Right renal pelvis (tissue), 4 donors: ENCODE measurements around the gene ATXN1. TPM values are rescaled to one million over a fixed set of nuclear protein-coding genes. Genes with fewer than 3 reads are reported as not detected.

Source experiments
- DNase-seq, 4 donors: peaks; one replicate each; pipeline ENCODE4 v3.0.0-alpha.2; 2013; ENCODE audit warnings: low read depth in 4 of 4, low spot score in 3 of 4, missing footprints in 1 of 4
- polyA plus RNA-seq, 4 donors: library from polyadenylated mRNA; unstranded; fragments of 120-200 nt; gene quantifications; one replicate each; pipeline ENCODE4 v1.2.1, GENCODE V29; 2013; ENCODE audit not compliant: insufficient read length in 4 of 4

Gene ATXN1
- polyA plus RNA-seq, 4 donors = 17.2 to 22.0 (median 20.8) TPM

GRCh38 chr6:16493112-16493511, 268.1 kb downstream of the ATXN1 start:
- no peak for DNase-seq

DNA sequence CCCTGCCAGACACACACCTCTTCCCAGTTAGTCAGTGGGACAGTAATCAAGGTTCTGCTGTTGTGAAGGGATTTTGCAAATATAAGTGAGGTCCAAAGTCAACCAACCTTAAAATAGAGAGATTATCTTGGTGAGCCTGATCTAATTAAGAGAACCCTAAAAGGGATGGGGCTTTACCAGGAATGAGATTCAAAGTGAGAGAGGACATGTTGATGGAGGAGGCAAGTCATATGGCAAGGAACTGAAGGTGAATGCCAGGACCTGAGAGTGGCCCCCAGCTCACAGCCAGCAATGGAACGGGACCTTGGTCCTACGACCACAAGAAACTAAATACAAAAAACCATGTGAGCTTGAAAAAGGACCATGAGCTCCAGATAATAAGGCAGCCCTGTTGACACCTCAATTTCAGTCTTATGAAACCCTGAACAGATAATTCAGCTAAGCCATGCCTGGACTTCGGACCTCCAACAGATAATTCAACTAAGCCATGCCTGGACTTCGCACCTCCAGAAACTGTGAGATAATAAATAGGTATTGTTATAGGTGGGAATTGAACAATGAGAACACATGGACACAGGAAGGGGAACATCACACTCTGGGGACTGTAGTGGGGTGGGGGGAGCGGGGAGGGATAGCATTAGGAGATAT, 269.5 kb downstream of the ATXN1 start:
- DNase-seq = no peak

GRCh38 chr6:16490616-16491015, 270.6 kb downstream of the ATXN1 start:
- no peak for DNase-seq

DNA sequence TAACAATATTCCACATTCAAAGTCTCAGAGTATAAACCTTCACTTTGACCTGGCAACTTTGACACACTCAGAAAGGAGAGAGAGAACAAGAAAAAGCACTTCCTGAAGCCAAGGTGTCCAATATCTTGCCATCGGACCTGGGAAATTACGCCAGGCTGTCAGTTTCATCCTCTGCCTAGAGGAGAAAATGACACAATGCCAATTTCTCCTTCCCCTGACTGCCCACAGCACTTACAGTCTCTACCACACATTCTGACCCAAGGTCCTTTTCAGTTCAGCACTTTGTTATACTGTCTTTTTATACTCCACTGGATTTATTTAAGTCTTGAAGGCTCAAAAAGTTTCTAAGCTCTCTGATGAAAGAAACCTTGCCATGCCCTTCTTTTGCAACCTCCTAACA, 272.4 kb downstream of the ATXN1 start:
- DNase-seq = no peak

- no peak for DNase-seq
Measured at GRCh38 chr6:16487996-16488674, 273.1 kb downstream of the ATXN1 start.

DNA sequence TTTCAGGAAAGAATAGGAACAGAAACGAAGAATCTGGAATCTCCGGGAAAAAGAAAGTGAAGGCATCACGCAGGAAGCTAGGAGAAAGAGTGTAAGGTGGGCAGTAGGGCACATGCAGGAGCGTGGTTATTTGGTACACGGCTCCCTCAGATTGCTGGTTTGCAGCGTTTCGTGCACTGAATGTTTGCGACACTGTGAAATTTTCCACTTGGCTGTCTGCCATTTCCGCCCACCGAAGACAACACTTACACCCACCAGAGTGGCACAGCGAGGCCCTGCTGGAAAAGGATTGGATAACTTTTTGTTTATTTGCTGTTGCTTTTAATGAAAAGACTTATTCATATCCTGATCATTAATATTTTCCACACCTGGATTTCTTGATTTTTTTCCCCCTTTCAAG, 274.6 kb downstream of the ATXN1 start:
- DNase-seq = no peak

- no peak for DNase-seq
Measured at GRCh38 chr6:16483315-16483875, 277.9 kb downstream of the ATXN1 start.

- DNase-seq = no peak
Measured at GRCh38 chr6:16482702-16483314, 278.5 kb downstream of the ATXN1 start.

DNA sequence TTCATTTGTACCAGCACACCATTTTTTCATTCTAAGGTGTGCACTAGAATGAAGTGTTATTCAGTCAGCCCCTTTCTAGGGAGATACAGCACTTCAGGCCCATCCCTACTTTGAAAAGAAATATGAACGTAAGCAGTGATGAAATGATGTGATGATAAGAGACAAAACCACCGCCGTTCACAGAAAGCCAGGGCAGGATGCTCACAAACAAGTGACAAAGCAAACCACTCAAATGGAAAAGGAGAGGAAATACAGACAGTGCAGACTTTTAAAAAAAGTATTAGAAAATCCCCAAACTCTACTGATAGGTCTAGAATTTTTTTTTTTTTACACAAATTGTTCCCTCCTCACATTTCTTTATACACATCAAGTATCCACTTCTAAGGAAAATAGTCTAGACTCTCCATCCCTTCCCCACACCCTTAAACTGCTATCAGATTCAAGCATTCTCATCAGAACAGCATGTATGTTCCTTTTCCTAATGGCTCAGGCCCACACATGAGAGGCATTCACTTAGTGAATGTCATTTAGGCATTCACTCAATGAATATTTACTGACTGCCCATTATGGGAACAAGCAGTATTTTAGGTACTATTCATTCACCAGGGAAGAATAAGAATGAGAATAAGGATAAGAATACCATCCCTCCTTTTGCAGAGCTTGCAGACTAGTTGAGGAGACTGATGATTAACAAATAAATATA, 279.4 kb downstream of the ATXN1 start:
- DNase-seq = no peak

- no peak for DNase-seq
Measured at GRCh38 chr6:16480763-16481560, 280.3 kb downstream of the ATXN1 start.

DNA sequence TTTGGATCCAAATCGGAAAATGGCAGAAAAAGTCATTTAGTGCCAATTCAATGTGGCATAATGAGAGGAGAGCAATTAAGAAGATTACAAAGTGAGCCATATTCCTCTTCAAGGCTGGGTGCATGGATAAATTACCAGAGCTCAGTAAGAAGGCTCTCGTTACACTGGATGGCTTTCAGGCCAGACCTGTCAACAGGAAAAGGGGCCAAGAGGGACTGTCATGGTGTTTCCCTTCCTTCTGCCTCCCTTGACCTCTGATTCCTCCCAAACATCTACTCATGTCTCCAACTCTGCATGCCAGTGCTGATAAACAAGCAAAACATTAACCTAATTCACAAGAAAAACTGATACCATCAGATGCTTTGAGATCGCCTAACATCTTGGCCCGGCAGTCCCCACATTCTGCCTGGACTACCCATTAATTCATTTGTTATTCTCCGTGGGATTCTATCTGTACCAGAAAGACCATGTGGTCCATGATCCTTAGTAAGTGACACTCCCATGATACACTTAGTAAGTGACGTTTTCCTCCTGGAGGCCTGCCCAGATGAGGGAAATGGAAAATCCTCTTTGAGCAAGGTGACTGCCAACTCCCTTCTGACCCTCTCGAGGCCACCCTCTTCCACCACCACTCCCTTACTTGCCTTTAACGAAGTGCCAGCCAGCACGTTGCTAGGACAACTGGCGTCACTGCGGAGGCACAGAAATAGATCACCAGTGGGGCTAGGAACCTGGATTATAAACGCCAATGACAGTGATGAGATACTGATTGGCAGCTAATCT, 283.7 kb downstream of the ATXN1 start:
- no peak for DNase-seq

- no peak for DNase-seq
Measured at GRCh38 chr6:16476861-16477260, 284.4 kb downstream of the ATXN1 start.

DNA sequence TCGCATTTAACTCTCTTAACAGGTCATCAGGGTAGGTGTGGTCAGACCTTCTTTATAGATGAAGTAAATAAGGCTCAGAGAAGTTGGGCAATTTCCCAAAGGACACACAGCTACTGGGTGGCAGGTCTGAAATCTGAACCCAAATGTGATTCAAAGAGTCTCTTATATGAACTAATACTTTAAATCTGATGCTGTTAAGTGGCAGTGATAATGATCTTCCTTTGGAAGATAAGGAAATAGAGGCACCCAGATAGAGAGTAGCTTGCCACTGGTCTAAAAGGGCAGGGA, 285.8 kb downstream of the ATXN1 start:
- no peak for DNase-seq

DNA sequence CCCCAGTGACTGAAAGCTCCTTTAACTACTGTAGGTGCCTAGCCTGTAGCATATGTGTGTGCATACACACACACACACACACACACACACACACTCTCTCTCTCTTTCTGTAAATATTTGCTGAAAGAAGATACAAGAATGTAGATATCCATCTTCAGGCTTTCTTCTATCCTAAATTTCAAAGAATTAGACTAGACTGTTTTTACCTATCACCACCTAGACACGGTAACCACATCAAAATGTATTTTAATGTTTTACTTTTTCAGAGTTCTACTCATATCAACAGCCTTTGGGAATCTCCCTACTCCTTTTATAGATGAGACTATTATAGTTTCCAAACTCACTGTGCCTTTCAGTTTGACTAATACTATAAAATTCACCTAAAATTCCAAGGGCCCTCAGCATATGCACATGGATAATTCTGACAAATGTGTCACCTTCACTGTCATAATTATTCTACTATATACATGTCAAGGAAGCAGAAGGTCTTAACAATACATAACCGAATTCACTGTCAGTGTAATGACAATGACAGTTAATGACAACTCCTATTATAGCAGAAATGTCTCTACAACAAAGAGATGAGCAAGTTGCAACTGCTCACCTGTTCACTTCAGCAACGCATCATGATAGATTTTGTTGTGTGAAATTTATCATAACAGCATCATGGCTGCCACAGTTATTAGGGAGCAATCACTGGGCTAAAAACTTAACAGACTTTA, 286.3 kb downstream of the ATXN1 start:
- no peak for DNase-seq

GRCh38 chr6:16473908-16474771, 287.1 kb downstream of the ATXN1 start:
- DNase-seq = no peak

DNA sequence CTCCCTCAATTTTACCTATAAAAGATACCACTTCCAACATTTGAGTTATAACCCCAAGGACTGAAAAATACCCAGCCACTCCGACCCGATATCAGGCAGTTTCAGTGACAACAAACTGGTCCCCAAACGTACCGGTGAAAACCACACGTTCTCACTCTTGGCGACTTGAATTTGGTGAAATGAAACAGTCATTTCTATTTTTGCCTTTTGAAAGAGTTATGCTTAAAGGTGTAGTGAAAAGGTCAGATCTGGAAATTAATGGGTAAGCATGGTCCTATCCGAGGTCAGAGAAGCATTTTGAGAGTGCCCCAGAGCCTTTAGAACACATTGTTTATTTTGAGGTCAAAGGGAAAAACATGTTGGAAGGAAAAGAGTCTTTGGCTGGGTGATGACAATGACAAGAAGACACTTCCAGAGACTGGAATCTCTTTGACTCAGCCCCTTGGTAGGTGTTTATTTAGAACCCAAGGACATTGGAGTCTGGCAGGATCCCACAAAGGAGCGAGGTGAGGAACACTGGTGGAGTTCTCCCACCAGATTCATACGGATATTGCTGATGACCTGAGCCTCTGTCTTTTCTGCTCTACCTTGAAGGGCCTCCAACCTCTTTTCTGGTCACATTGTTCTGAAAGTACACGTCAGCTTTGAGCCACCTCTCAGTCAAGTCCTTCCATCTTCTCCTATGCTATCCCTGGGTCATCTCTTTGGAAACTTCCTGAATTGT, 287.9 kb downstream of the ATXN1 start:
- no peak for DNase-seq

DNA sequence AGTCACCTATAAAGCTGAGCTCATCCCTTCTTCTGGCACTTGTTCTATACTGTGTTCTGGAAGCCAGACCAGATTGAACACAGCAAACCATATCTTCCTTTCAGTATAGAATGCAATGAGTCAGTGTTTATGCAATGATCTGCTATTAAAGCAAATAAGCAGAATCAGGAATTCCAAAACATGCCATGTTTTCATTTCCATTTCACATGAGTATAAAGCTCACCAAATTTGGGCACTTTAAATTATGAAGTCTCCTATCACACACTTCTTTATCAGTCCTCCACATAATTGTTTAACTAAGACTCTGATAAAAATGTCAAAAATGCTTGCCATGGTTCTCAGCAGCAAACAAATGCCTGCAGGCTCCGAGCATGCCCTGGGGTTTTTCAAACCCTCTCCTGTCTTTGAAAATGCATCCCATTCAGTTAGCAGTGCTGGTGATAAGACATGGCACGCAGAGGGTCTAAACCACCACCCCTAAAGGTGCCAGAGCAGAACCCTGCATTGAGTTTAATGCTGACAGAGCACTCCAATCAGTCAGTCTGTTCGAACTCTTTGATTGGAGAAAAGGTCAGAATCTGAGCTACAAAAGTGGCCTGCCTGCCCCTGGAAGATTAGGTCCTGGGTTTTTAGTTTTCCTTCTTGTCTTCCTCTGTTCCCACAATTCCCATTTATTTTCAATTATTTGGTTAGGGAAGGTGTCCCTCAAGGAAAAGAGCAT, 288.8 kb downstream of the ATXN1 start:
- no peak for DNase-seq
